NCI-H187 (cell line): ENCODE results near the gene PAXIP1.

Source experiments
- DNase-seq, 2 experiments: peaks; one replicate each; lab custom pipeline; 2025; lab: John Stamatoyannopoulos, UW

The PAXIP1 gene

DNA sequence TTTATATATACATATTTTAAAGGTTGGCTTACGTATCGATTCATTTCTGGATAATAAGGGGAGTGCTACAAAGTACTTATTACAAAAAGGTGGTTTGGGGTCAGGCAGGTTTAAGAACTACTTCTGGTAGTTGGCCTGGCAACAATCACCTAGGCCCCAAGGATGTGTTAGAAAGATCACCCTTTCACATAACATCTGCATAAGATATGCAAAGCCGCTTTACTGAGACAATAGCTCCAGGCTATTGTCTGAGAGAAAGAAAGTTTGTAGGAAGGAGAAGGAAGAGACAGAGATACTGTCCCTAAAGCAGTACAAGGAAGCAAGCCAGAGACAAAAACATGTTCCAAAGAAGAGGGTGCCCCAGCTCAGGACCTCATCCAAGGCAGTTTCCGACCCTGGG lies 6.2 kb downstream of the PAXIP1 start:
- no peak for DNase-seq

DNA sequence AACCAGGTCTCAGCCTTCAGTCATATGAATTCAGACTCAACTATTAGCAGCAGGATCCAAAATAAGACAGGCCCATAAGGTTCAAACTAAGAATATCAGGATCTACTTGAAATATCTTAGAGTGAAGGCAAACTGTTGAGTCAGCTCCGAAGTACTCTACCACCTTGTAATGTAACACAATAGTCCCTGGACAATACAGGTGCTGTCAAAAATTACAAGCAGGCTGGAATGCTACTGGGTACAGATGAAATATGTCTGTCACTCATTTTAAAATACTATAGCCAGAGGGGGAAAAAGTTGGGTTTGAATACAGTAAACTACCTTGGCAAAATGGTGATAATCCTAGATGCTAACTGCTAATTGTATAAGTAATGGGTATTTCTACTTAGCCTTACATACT lies 6.8 kb downstream of the PAXIP1 start:
- no peak for DNase-seq

DNA sequence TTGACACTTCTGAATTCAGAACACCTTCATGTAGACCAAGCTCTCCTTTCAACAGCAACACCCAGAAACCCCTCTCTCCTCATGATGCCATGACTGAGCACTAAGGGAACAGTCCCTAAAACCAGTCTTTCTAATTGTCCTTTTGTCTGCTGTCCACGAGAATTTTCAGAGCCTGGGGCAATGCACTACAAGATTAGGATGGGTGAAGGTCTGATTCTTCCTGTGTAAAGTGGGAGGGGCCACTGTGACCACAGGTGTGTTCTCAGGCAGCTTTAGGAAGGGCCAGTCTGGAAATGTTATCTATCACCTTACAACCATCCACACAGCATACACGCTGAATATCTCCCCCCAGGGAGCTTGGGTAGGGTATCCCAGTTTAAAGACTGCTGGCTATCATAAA lies 7.9 kb downstream of the PAXIP1 start:
- no peak for DNase-seq

DNA sequence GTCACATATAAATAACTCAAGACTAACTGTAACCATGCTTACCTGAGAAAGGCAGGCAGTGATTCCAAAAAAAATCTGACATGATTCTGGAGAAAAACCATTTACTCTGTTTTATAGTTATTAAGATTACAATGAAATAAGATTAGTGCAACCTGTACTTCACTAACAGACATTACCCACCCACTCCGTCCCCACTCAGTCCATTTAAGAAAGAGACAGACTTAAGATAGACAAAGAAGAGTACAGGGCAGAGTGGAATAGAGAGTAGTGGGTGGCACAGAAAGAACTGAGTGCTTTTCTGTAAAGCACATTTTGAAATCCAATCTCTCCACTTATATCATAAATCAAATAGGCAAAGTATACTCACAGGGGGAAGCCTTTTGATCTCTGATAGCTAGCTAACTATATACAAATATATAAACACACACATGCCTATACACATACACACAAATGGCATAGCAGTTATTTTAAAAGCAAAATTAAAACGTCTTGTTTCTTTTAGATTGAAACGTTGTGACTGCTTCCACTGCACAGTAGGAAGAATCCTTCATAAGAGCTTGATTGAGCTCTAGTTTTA lies 11.9 kb downstream of the PAXIP1 start:
- DNase-seq, result no peak

DNA sequence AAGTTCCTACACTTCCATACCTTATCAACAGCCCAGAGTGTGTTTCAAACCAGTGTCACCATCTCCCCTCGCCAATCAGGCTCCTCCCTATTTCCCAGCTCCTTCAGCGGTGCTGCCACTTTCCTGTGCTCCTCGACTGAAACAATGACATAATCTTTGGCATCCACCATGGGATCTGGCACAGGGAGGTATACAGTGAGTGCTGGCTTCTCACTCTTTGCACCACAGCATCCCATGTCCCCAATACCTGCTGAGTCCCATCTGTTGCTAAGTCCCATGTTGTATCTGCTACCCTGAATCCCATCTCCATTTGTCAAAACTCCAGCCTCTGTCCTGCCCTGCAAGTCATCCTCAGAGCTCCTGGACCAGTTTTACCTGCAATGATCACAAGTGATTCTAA lies 15.4 kb downstream of the PAXIP1 start:
- DNase-seq, result no peak

DNA sequence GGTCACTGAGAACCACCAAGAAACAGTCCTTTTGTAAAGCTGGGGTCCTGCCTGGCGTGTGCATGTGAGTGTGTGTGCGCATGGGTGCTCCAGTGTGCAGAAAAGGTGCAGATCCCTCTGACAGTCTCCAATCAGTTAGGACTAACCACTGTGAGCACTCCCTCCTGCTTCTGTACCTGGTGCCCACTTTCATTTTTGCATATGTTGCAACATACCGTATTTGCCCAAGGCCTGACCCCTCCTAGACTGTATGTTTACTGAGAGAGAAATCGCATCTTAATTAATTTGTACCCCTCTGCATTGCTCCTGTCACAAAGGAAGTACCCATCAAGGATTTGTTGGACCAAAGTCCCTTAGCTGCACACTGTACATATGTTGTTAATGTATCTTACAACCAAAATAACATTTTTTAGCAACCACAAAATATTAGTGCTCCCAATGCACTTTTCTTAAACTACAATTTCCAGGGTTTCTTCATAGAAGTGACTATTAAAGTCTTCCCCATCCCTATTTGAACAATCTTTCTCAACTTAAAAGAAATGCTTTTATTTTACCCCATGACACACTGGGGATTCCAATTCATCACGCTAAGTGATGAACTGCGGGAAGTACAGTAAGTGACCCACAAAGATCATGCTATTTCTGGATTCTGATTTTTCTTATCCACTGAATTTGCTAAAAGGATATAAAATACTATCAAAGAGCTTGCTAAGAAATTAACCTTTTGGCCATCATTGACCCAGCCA lies 16.6 kb downstream of the PAXIP1 start:
- no peak for DNase-seq

DNA sequence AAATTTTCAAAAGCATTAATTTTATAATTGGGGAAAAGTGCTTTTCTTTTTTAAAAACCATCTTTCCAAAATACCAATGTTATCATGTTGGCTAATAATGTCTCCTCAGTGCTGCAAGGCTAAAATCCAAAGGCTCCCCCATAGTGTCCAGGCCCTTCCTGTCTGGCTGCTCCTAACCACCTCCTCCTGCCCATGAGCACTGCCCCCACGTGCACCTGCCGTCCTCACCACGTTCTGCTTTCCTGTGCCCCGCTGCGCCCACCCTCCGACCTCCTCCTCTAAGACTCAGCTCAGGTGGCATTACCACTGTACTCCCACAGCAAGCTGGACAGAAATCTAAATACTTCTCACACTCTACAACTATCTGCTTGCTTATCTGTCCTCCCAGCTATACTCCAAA lies 17.7 kb downstream of the PAXIP1 start:
- no peak for DNase-seq

DNA sequence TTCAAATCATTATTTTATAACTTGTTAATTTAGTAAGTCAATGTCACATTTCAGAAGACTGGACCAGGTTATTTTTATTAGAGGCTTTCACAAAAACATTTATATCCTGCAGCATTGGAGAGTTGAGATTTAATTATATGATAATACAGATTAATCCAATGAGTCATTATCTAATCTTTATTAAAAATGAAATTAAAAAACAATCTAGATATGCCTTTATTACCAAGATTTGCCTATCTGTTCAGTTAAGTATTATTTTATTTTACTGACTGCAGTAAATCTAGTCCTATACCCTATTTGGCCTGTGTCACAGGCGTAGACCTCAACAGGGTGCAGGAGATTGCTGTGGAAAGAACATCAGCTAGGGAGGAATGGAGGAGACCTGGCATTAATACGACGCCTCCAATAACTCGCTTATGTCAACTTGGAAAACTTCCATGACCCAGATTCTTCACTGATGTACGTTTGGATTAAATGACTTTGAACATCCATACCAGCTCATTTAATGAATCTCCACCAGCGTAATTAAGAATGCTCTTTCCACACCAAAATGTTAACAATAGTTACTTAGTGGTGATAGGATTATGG lies 18.2 kb downstream of the PAXIP1 start:
- DNase-seq, result no peak

DNA sequence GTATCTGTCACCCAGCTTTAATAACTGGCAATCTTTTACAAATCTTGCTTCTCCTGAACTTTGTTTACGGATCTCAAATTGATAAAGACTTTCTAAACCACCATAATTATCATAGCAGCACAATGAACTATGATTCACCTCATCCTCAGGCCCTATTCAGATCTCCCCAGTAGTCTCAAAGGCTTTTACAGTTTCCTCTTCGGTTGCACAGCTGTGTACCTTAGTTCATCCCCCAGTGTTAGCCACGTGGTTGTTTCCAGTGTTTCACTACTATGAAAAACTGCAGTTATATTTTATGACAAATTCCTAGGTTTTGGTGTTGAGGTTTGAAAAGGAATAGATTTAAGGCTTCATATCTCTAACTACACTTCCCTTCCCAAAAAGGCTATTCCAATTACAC lies 24.9 kb downstream of the PAXIP1 start:
- DNase-seq, result no peak

DNA sequence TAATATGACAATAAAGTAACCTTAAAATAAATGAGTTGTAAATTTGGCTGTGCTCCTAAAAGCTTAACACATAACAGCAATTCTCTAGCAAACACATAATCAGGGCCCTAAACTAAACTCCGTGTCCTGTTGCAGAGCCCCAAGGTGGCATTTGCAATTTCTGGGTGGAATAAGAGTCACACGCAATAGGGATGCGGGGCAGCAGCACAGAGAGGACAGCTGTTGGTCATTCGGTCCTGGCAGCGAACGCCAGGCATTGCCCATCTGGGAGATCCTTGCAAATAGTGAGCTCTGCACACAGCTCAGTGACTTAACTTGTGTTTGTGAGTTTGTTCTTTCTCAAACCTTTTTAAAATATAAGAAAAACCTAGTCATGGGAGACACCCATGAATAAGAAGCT lies 25.7 kb downstream of the PAXIP1 start:
- DNase-seq, result no peak

DNA sequence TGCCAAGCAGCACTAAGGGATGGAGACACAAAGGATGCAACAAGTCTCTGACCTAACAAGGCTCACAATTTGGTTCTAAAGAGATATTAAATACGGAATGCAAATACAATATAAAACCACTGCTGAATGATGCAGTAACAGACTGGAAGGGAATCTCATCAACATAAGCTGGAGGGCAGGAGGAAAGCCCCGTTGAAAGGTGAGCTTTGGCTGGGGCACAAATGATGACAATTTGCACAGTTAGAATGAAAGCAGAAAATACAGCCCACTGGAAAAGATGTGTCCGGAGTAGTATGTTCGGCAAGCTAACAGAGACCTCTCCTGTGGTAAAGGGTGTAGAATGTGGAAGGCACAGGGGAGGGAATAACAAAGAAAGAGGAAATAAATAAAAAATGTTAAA lies 26.1 kb downstream of the PAXIP1 start:
- no peak for DNase-seq

DNA sequence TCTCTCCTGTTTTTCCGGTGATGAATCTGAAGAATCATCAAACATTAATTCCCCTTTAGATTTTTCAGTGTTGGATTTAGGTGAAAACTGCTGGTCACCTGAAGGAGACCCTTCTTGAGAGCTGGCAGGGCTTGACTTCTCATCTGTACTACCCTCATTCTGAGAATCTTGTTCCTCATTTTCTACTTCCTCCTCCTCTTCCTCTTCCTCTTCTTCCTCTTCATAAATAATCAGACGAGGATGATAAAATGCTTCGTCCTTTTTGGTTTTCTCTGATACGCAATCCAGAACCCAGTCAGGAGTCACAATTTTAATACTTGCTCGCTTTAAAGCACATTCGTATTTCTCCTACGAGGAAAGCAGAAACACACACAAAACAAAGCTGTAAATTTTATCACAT lies 26.9 kb downstream of the PAXIP1 start:
- no peak for DNase-seq

DNA sequence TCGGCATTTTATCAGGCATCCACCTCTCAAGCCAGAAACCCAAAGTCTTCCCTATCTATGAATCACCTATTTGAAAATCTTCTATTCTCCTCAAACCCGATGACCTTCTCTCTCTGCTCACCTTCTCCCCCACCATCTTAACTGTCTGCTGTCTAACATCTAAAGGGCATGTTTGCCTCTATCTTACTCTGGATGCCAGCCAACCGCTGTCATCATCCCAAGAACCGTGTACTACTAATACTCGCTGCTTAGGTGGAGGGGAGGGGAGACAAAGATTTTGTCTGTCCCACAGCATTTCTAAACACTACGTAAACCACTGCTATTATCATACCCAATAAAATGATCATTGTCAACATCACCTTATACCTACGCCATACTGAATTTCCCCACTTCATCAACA lies 29.5 kb downstream of the PAXIP1 start:
- DNase-seq, result no peak

DNA sequence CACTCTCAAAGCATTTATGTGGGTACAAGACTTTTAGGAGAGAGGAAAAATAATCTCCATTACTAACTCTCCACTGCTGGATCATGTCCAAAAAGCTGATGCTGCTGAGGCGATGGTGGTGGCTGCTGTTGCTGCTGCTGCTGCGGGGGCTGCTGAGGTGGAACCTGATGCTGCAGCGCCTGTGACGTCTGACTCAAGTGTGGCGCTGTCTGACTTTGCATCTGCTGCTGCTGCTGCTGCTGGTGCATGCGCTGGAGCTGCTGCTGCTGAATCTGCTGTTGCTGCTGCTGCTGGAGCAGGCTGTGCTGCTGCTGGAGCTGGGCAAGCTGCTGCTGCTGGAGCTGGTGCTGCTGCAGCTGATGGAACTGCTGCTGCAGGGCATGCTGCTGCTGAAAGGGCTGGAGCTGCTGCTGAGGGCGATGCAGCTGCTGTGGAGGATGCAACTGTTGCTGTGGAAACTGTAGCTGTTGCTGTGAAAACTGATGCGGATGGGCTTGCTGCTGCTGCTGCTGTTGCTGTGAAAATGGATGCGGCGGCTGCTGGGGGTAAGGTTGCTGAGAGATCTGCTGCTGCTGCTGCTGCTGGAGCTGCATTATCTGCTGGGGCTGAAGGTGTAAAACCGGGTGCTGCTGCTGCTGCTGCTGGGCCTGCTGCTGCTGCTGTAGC lies 34.5 kb downstream of the PAXIP1 start:
- DNase-seq, result no peak

DNA sequence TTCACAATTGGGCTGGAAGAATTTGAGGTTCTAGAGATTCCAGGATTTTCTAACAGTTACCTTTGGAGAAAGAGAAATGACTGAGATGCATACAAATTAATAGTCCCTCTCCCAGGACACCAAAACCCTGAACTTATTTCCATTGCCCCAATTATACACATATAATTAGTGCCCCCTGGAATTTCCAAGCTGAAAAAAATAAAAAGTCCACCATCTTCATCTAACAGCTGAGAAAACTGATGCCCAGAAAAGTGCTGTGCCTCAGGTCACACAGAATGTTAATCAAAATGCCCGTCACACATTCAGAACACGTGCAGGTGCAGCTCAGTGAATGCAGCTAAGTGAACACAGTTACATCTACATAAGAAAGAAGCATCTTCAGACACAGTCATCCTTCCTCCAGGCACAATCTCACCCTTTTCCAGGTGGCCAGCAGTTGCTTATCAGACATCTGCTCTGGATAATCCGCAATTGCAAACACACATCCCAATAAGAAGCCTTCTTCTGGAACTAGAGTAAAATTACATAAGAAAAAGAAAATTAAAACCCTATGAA lies 35.4 kb downstream of the PAXIP1 start:
- no peak for DNase-seq

DNA sequence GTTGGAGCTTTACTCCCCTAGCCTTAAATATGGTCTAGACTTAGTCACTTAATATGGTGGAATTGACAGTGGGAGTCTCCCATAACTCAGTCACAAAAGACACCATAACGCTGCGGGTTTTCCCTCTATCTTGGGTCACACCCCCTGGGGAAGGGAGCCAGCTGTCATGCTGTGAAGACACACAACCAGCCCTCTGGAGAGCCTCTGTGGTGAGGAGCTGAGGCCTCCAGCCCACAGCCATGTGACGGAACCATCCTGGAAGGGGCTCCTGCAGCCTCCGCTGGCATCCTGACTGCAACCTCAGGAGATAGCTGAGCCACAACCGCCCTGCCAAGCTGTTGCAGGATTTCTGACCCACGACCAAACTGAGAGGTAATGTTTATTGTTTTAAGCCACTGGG lies 37.9 kb downstream of the PAXIP1 start:
- DNase-seq, result no peak

DNA sequence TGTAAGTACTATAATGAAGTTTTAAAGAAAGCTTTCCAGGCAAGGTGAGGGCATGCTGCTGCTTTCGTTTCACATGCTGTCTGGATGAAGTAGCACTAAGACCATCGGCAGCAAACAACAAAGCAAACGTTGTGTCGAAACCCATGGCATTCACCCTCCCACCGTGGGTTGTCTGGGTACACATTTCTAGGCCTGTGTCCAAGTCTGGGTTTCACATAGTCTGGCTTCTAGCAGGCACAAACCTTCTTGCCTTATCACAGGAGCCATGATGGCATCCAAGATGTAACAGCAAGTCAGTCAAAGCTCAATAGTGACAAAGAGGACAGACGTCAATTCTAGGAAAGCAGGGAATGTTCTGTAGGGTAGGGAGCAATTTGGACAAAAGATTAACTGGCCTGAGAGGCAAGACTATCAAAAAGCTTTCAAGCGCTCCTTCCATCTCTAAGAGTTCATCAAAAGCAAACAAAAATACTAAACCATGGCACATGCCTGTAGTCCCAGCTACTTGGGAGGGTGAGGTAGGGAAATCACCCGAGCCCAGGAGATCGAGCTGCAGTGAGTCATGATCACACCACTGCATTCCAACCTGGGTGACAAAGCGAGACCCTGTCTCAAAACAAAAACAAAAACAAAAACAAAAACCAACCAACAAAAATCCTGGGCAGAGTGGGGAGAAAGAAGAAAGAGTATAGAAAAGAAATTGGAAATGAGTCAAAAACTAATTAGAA lies 42.7 kb downstream of the PAXIP1 start:
- no peak for DNase-seq

DNA sequence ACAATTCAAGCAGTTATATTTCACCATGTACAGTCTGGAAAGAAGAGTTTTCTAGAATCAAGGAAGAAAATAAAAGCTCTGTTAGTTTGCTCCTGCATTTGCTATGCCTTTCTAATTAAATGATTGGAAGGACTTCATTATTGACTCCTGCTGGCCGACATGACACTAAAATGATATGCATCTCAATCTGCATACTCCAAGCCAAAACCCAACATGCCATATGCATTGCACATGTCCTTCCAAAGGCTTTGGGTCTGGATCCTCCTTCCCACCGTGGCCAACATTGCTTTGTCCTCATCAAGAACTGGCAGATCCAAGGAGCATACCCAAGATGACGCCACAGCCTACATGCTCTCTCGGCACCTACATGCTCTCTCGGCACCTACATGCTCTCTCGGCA lies 46.5 kb downstream of the PAXIP1 start:
- DNase-seq, result no peak

DNA sequence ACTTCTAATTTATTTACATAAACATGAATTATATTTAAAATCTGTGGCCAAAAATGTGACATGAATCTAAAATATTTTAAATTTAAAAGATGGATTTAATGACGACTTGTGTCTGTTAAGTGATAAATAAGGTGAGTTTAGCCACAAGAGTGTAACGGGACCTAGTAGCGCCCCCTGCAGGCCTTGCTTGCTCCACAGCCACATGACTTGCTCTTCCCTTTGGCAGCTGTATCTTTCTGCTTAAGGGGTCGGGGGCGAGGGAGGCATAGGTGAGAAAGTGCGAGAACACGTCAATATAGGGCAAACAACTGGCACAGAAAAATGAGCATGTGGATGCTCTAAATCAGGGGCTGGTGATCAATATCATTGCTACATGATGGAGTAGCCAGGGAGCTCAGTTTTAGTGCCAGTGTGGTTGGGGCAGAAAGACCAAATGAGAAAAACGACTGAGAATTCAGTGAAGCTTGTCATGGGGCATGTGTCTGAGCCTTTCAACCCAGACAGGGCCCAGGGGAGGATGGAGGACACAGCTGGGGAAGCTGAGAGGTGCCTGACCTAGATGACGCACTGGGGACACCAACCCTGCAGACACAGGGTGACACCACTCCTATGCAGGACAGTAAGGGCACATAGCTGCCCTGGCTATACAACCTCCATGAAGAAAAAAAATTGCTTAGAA lies 49.8 kb downstream of the PAXIP1 start:
- peak in 1 of 2 experiments; percentile 19 for DNase-seq

DNA sequence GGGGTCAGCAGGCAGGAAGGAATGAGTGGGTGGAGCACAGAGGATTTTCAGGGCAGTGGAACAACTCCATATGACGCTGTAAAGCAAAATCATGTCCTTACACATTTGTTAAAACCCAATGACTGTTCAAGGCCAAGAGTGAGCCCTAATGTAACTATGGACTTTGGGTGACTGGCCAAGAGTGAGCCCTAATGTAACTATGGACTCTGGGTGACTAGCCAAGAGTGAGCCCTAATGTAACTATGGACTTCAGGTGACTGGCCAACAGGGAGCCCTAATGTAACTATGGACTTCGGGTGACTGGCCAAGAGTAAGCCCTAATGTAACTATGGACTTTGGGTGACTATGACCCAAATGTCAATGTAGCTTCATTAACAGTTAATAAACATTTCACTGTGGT lies 52.0 kb downstream of the PAXIP1 start:
- DNase-seq, result no peak

DNA sequence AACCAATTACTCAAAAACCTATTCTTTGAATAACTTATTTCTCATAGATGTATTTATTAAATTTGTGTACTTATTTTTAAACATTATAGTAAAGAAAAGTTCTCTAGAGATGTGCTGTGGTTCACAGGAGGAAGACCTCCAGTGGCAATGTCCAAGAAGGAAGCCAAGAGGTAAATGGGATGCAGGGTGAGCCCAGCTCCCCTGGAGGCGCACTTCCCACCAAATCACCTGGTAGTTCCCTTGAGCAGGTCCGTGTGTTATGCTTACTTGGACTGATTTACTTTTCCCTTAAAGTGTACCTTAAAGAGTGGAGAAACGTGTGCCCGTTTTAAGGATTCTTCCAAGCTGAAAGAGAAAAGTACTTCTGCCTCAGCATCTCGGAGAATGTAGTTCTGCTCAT lies 55.3 kb downstream of the PAXIP1 start:
- no peak for DNase-seq

DNA sequence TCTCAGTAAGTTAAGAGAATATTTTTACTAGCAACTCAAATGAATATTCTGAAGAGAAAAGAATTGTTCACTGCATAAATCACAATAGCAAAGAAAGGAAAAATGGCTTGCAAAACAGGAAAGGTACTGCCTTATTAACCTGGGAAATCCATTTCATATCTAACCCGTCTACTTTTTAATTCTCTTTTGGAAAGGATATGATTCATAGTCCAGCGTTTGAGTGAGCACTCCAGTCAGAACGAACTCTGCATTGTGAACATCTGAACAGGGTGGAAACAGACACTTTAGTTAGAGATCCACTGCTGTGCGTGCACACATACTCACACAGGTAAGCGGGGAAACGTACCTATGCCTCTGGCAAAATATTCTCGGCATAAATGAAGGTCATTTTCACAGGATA lies 56.8 kb downstream of the PAXIP1 start:
- no peak for DNase-seq
